ENCODE data around the gene EIF4E. TPM values are rescaled to one million over a fixed set of nuclear protein-coding genes. Genes with fewer than 3 reads are reported as not detected.
A peak's percentile ranks its signal among the peaks of the same experiment; 100 is the strongest.

The EIF4E gene
- 100 to 1,000 TPM; 119 to 137 (median 127) TPM for polyA plus RNA-seq (ENCODE audit: insufficient read length in 4 of 4)

DNA sequence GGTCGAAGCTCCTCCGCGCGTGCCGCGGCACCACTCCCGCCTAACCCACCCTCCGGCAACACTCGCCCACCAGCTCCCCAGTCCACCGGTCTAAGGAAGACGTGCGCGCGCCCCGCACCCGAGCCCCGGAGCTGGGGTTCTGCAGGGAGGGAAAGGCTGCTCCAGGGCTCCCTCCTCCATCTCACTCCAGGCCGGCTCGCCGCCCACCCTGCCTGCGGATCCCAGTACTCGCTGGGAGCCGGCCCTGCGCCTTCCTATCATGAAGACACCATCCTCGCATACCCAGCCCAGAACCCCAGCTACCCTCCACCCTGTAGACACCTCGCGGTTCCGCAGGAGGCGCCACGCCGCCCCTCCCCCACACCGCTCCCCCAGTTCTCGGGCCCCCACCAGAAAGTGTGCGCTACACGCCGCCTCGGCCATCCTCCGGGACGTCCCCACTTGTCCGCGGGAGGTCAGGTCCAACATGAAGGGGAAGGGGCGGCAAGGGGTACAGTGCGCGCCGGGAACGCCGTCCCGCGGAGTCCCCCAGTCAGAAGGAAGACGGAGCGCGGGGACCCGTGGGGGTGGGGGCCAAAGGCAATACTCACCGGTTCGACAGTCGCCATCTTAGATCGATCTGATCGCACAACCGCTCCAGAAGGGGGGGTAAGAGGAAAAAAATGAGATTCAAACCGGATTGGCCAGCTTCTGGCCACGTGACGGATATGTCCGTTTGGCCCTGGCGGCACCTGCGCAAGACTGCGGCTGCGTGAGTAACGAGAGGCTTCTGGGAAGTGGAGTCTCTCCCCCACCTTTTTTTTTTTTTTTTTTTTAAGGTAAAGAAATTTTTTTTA, at the start of gene EIF4E:
Gene EIF4E, minus strand, starts transcription at position 629 of the 836 bp plus-strand sequence. Its CDS starts 21 bp downstream, at position 608.
- peak; percentile 91 to 97 (median 96) for DNase-seq (ENCODE audit: low read depth in 4 of 4, low spot score in 3 of 4)

GRCh38 chr4:98977557-98977956, 48.6 kb upstream of the EIF4E start:
- DNase-seq (ENCODE audit: low read depth in 4 of 4, low spot score in 3 of 4) = no peak

GRCh38 chr4:98976716-98977115, 47.8 kb upstream of the EIF4E start:
- no peak for DNase-seq (ENCODE audit: low read depth in 4 of 4, low spot score in 3 of 4)

DNA sequence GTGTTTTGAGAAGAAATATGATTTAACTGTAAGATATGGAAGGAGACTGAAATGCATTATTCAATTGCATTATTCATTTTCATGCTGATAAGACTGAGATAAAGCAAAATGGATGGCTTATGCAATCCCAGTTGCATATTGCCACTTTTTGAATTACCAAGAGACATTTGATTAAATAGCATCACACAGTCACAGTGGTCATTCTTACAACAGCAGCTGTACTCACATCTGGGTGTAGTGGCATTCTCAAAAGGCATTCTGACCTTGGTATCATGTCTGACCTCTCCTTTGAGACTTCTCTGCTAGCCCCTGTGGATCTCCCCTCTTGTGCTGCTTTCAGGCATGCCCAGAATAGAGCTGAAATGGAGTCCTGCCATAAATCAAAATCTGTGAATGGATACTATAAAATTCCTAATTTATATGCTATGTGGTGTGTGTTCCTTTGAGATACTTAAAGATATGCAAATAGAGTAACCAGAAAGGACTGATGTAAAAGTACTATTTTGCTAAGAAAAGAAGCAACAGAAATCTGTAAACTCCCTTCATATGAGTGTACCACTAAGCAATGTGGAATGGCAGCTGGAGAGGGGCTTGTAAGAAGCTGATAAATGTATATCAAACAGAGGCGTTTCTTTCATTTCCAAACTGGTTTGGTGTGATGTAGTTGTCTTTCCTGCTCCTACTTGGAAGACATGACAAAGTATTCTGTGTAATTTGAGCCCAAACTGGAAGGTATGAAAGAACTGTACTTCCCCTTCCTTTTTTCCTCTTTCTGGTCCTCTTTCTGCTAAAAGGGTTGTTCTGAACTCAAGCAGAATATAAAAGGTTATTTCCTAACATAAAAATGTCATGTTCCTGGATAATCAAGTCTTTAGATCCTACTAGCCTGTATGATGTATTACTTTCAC, 41.2 kb upstream of the EIF4E start:
- DNase-seq (ENCODE audit: low read depth in 4 of 4, low spot score in 3 of 4) = no peak

DNA sequence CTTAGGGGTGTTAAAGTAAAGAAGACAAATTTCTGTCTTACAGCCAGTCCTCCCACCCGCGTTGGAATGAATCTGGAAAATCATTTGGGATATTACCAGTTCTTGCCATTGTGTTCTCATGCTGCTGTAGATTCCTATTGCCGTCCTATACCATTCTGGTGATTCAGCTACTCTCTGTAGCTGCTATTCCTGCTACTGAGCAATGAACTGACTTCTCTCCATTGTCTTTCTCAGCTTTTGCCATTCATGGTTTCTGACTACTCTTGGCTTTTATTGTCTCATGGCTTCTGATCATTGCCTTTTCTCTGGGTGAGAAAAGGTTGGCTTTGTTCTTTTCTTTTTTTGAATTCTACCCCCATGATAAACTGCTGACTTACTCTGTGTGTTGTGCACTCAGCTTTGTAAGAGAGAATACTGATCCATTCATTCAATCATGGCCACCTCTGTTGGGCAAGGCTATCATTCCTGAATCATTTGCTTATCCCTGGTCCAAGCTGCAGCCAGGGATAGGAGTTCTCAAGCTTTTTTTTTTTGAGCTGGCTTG, 38.9 kb upstream of the EIF4E start:
- no peak for DNase-seq (ENCODE audit: low read depth in 4 of 4, low spot score in 3 of 4)

DNA sequence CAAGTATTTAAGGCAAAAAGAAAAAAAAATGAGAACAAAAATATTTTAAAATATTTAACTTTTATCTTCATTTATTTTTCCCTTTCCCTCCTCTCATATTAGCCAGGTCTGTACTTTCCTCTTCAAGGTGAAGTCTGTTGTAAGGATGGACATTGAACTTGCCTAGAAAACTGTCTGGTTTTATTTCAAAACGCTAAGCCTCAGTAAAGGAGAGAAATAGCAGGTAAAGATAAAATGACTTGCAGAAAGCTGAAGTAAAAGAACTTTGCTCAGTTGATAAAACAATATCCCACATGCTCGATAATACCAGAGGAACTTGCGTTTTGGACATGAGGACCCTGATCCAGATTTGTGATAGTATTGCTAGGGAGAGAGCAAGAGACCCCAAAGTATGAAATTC, 38.0 kb upstream of the EIF4E start:
- no peak for DNase-seq (ENCODE audit: low read depth in 4 of 4, low spot score in 3 of 4)

- DNase-seq (ENCODE audit: low read depth in 4 of 4, low spot score in 3 of 4) = no peak
These were observed 34.9 kb upstream of the EIF4E start for GRCh38 chr4:98963538-98964433.

DNA sequence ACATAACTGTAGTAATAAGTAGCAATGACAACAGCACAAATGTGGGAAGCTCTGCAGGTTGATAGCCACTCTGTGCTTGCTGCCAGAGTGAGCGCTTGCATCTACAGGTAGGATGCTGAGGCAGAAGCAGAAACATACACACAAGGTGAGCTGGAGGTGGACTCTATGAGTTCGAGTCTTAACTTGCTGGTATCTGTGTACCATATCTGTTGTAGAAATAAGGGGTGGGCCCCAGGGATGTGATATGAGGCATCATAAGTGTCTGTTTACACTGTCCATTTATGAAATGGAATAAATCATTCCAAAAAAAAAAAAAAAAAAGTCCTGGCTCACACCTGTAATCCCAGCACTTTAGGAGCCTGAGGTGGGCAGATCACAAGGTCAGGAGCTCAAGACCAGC, 32.8 kb upstream of the EIF4E start:
- no peak for DNase-seq (ENCODE audit: low read depth in 4 of 4, low spot score in 3 of 4)

- no peak for DNase-seq (ENCODE audit: low read depth in 4 of 4, low spot score in 3 of 4)
These were observed 30.5 kb upstream of the EIF4E start for GRCh38 chr4:98959411-98959810.

GRCh38 chr4:98958065-98958464, 29.1 kb upstream of the EIF4E start:
- no peak for DNase-seq (ENCODE audit: low read depth in 4 of 4, low spot score in 3 of 4)

GRCh38 chr4:98955229-98955628, 26.3 kb upstream of the EIF4E start:
- DNase-seq (ENCODE audit: low read depth in 4 of 4, low spot score in 3 of 4) = no peak

GRCh38 chr4:98951710-98952109, 22.8 kb upstream of the EIF4E start:
- no peak for DNase-seq (ENCODE audit: low read depth in 4 of 4, low spot score in 3 of 4)

DNA sequence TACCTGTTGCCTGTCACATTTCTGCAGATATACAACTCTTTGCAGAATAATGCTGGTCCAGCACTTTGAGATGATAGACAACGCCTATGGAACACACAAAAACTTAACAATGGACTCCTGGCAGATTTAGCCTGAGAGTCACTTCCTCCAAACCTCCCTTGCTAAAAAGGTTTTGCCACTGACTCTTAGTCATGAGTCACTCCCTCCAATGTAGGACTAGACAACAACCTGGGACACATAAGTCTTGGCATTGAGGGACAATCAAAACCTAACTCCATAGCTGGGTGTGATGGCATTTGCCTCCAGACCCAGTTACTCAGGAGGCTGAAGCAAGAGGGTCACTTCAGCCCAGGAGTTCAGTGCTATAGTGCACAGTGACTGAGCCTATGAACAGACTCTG, 22.0 kb upstream of the EIF4E start:
- DNase-seq (ENCODE audit: low read depth in 4 of 4, low spot score in 3 of 4) = no peak

GRCh38 chr4:98946359-98946758, 17.4 kb upstream of the EIF4E start:
- DNase-seq (ENCODE audit: low read depth in 4 of 4, low spot score in 3 of 4) = no peak

- DNase-seq (ENCODE audit: low read depth in 4 of 4, low spot score in 3 of 4) = no peak
These were observed 16.4 kb upstream of the EIF4E start for GRCh38 chr4:98945297-98945850.

DNA sequence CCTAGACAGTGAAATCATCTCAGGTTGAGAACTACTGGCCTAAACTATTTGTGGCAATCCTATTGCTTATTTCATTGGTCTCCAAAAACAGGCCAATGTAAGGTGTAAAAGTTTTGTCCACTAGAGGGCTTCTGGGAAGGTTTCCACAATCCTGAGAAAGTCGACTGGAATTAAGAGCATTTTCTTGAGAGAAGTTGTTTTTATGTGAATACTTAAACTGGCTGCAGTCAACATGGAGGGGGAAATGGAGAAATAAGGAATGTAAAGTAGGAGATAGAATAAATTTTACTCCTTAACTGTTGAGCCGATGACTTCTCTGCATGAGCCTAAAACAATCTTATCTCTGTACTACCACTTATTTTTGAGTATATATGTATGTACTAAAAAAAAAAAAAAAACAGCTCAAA, 11.0 kb upstream of the EIF4E start:
- peak in 3 of 4 donors; percentile 32 to 49 (median 40) for DNase-seq (ENCODE audit: low read depth in 4 of 4, low spot score in 3 of 4)

- no peak for DNase-seq (ENCODE audit: low read depth in 4 of 4, low spot score in 3 of 4)
These were observed 10.5 kb upstream of the EIF4E start for GRCh38 chr4:98939438-98939837.

DNA sequence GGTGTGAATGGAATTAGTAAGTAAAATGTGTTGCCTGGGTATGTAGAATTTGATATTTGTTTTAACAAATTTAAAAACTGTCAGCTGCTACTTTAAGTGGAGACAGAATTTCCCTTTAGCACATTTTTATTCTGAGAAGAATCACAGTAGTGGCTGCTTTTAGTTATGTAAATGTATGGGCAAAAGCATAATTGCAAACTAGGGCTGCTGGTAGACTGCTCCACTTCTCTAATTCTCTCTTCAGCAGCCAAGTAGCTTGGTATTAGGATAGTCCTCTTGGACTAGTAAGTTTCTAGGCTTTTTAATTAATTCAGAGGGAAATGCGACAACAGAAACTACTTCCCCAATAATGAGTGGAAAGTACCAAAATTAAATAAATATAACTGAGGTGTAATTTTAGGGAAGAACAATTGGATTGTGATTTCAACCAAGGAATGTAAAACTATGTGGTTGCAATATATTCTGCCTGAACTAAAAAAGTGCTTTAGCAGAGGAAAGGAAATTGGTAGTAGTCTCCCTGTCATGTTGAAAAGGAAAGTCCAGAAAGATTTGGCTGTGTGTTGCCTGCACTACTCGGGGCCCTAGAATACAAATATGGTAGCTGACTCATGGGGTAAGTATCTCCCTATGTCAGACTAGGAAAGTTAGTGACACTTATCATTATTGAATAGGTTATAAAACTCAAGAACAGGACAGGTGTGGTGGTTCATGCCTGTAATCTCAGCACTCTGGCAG, 9.2 kb upstream of the EIF4E start:
- DNase-seq (ENCODE audit: low read depth in 4 of 4, low spot score in 3 of 4) = no peak

GRCh38 chr4:98935633-98936032, 6.7 kb upstream of the EIF4E start:
- DNase-seq (ENCODE audit: low read depth in 4 of 4, low spot score in 3 of 4) = no peak

Data from right renal pelvis (tissue), 4 donors.